GM21381 (cell line): ENCODE data around the gene FSD1.
A peak's percentile ranks its signal among the peaks of the same experiment; 100 is the strongest.
"Not testable (repeated sequence)": the region's sequence is repeated elsewhere in the genome, so short reads cannot be mapped to it uniquely, and the experiment has no call there.

ENCODE experiments used
- ATAC-seq: cut with Tn5 transposase; IDR thresholded peaks from one replicate; pipeline ENCODE4 v1.9.1; 2021; ENCODE audit warnings: mild to moderate bottlenecking, moderate library complexity; ENCODE audit not compliant: unreplicated experiment

The FSD1 gene

DNA sequence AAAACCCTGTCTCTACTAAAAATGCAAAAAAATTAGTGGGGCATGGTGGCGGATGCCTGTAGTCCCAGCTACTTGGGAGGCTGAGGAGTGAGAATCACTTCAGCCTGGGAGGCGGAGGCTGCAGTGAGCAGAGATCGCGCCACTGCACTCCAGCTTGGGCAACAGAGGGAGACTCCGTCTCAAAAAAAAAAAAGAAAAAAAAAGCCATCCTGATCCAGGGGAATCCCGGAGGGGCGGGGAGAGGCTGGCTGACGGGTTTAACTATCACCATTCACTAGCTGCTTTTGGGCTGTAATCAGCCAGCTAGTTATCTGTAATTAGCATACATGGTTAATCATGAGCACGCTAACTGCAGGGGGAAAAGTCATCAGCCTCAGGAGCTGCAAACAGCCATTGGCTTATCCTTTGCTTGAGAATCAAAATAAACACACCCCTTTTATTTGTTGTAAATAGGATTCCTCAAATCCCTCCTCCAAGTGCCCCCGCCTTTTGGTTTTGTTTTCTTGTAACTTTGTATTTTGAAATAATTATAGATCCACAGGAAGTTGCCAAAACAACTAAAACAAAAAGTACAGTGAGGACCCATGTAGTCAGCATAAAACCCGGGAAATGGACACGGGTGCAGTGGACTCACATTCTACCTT lies 9.6 kb downstream of the FSD1 start:
- no peak for ATAC-seq

DNA sequence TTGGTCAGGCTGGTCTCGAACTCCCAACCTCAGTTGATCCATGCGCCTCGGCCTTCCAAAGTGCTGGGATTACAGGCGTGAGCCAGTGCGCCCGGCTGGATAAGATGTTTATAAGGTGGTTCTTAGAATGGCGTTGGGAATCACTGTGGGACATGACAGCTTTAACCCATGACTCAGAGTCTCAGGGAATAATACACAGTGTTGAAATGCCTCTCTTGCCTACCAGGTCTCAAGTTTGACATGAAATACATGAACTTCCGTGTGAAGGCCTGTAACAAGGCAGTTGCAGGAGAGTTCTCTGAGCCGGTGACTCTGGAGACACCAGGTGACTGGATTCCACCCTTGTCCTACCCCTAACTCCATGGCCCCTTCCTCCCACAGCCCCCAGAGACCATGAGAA lies 12.6 kb downstream of the FSD1 start:
- no peak for ATAC-seq

DNA sequence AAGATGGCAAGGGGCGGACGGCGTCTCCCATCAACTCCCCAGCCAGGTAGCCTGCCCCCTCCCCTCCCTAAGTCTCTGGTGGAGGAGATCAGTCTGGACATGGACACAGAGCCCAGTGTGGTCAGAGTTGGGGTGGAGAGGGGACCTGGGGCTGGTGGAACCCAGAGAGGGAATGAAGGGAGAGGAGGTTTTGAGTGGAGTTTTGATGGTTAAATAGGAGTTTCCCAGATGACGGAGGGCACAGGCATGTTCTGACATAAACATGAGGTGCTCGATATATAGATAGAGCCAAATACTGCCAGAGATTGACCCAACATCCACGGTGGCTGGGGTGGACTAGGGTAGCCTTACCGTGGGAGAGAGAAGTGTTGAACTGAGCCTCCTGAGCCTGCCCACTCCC lies 14.1 kb downstream of the FSD1 start:
- no peak for ATAC-seq

DNA sequence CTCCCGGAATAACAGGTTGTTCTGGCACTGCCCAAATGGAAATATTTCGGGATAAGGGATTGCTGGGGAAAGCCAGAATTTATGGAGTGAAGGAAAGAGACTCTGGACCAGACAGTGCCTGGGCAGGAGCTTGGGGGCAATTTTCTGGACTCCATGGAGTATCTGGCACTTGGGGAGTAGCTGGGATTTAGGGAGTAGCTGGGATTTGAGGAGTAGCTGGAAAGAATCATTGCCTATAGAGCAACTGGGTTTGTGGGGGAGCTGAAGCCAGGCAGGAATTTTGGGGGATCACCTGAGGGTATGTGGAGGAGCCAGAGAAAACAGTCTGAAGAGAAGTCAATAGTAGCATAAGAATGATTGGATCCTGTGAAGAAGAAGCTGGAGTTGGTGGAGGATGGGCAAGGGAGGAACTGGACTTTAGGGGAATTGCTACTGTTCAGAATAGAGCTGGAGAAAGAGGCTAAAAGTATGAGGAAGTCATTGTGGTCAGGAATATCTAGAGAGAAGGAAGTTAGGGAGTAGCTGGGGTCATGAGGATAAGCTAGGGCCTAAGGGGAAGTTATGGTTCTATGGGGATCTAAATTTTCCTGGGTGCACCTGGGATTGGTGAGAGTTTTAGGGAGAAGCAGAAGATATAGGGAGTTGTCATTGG lies 14.8 kb downstream of the FSD1 start:
- no peak for ATAC-seq

DNA sequence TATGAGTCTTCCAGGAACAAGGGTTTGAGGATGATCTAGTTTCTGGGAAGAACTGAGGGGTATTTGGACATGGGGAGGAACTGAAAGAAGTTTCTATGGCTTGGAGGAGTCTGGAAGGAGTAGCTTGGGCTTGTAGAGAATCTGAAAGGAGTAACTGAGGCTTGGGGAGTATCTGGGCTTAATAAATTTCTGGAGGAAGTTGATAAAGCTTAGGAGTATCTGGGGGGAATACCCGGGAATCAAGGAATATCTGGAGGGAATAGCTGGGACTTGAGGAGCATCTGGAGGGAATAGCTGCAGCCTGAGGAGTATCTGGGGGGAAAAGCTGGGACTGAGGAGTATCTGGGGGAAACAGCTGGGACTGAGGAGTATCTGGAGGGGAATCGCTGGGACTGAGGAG lies 16.0 kb downstream of the FSD1 start:
- no peak for ATAC-seq

DNA sequence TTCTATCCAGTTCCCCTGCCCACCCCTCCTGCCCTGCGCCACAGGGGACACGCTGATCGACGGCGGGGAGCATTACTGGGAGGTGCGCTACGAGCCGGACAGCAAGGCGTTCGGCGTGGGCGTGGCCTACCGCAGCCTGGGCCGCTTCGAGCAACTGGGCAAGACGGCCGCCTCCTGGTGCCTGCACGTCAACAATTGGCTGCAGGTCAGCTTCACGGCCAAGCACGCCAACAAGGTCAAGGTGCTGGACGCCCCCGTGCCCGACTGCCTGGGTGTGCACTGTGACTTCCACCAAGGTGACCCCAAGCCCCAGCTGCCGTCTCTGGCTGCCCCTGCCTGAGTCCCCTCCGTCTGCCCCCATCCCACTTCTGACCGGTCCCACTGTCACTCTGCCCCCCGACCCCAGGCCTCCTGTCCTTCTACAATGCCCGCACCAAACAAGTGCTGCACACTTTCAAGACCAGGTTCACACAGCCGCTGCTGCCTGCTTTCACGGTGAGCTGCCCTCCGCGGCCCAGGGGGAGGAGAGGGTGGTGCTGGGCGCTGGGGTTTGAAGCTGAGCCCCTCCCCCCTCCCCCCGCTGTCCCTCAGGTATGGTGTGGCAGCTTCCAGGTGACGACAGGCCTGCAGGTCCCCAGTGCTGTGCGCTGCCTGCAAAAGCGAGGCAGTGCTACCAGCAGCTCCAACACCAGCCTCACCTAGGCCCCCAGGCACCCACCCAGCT lies 18.7 kb downstream of the FSD1 start:
- ATAC-seq: no peak

DNA sequence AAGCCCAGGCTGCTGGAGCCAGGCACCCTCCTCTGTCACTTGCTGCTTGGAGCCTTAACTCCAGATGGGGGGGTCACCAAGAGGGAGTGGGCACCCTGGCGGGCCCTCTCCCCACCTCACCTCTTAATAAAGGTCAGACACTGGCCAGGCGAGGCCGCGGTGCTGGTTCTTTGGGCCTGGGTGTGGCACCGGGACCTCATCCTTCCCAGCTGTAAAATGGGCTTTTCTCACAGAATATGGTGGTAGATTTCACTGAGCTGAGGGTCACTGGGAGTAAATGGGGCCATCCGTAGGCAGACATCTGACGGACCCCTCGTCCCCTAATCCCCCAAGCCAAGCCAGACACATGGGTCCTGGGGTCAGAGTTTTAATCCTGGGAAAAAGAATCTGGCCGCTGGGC lies 19.3 kb downstream of the FSD1 start:
- no peak for ATAC-seq

DNA sequence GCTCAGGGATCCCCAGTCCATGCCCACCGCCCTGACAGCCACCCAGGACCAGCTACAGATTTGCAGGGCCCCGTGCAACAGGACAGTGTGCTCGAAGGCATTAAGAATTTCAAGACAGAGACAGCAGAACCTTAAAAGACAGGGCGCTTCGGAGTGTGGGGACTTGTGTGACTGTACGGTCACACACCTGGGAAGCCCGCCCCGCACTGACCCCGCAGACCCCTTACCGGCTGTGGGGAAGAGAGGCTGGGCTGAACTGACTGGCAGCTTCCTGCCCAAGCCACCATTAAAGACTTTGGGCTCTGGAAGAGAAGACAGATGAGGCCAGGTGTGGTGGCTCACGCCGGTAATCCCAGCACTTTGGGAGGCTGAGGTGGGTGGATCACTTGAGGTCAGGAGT lies 19.8 kb downstream of the FSD1 start:
- ATAC-seq: no peak

DNA sequence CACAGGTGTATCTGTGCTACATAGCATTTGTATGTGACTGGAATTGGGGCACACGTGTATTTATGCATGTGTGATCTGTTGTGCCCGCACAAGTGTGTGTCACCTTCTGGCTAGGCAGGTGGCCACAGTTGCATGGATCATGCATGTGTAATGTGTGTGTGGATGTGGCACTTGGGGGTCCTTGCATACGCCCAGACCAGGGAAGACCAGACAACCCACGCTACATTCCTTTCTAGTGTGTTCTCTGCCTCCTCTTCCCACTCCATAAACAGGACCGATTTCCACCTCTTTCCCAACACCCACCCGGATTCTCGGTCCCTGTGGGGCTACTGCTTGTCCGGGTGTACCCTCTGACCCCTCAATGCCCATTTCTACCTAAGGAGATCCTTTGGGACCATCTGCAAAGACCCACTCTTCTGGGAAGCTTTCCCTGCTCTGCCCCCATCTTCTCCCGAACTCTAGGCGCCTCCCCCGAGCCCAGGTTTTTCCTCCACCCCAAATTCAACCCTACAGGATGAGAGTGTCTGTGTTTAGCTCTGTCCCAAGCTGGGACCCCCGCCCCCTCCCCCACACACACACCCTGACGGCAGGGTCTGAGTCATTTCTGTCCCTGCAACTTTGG lies 21.9 kb downstream of the FSD1 start:
- no peak for ATAC-seq

DNA sequence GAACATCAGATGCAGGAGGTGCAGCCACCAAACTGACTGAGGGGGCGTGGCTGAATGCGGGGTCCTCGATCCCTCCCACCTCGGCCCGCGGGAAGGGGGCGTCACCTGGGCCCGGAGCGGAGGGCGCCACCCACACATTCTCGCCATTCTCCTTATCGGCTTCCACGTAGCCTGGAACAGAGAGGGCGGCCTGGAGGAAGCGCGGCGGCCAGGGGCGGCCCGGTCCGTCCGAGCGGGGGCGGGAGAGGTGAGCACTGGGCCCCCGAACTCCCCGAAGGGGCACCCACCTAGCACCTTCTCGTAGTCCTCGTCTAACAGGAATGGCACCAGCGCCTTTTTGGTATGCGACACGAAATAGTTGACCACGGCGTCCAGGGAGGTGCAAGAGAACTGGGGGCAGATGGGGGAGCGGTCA lies 22.4 kb downstream of the FSD1 start:
- ATAC-seq: no peak

DNA sequence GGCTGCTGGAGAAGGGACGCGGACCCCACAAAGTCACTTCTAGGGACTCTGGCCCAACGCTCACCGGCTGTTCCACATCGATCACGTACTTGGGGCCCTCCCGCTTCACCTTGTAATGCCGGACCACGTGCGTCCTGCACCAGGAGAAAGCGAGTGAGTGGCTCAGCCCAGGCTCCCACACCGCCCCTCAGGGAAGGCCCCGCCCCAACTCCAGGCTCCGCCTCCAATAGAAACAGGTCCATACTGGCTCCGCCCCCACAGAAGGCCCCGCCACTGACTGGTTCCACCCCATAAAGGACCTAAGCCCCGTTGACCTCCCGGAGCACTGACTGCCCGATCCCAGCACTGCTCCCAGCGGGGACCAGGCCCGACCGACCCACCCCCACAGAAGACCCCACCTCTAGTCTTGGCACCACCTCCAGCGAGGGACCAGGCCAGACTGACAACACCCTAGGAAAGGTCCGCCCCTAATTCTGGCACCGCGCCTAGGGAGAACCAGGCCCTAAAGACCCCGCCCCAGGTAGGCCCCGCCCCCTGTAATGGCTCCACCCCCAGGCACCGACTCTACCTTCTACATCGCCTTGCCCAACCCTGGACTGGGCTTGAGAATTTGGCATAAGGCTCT lies 23.0 kb downstream of the FSD1 start:
- no peak for ATAC-seq

DNA sequence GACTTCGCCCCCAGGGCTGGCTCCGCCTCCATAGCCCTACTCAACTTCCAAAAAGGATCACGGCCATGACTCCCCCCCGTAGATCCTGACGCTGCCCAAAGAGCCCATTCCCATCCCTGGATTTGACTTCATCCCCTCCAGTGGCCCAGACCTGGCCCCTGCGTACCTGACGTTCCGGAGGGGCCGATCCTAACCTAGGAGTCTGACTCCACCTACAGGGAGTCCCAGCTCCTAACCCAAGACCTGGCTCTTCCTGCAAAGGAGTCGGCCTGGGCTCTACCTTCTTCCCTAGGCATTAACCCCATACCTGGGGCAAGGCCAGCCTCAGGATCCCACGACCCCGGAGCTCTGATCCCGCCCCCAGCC lies 23.5 kb downstream of the FSD1 start:
- ATAC-seq: no peak

DNA sequence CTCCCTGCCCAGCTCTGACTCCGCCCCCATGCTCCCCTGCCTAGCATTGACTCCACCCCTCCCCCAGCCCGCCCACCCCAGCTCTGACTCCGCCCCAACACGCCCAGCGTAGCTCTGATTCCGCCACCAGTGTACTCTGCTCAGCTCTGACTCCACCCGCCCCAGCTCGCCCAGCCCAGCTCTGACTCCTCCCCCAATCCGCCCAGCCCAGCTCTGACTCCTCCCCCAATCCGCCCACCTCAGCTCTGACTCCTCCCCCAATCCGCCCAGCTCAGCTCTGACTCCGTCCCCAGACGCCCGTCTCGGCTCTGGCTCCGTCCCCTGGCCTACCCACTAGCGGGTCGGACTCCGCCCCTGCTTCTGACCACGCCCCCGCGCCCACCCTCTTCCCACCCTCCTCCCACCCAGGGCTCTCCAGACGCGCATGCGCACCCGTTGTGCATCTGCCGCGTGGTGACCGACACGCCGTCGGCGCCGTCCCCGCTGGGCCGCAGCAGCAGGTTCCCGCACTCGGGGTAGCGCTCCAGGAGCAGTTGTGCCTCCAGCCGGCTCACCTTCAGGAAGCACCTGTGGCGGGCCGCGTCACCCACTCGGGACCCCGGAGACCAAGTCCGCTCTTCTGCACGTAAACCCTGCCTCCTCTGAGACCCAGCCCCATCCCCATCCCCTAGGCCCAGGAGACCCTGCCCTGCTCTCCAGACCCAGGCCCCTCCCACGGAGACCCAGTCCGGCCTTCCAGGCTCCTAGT lies 24.0 kb downstream of the FSD1 start:
- ATAC-seq: peak; percentile 68

DNA sequence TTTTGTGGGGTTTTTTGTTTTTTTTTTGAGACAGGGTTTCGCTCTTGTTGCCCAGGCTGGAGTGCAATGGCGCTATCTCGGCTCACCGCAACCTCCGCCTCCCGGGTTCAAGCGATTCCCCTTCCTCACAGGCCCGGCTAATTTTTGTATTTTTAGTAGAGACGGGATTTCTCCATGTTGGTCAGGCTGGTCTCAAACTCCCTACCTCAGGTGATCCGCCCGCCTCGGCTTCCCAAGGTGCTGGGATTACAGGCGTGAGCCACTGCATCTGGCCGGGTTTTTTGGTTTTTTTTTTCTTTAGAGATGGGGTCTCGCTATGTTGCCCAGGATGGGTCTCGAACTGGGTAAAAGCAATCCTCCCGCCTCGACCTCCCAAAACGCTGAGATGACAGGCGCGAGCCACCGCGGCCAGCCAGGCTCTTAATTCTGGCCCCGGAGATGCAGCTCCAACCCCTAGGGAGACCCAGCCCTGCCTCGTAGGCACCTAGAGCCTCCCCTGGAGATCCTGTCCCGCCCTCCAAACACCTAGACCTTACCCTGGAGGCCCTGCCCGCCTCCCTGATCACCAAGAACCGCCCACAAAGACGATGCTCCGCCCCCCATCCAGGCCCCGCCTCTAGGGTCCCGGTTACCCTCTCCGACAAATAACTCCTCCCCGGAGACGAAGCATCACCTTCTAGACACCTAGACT lies 24.7 kb downstream of the FSD1 start:
- ATAC-seq: not testable (repeated sequence)

DNA sequence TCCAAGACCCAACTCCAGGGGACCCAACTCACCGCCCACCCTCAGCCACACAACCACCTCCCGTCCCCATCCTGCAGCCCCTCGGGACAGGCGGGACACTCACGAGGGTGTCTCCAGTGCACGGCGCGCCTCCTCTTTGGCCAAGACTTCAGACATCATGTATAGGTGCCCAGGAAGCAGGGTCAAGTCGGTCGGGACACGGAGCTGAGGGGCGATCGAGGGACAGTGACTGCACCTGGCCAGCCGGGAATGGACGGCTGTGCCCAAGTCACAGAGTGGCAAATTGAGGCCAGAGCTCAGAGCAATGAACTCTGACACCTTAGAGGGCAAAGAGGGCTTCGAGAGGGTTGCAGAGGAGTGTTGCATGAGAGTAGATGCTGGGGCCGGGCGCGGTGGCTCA lies 25.5 kb downstream of the FSD1 start:
- no peak for ATAC-seq

DNA sequence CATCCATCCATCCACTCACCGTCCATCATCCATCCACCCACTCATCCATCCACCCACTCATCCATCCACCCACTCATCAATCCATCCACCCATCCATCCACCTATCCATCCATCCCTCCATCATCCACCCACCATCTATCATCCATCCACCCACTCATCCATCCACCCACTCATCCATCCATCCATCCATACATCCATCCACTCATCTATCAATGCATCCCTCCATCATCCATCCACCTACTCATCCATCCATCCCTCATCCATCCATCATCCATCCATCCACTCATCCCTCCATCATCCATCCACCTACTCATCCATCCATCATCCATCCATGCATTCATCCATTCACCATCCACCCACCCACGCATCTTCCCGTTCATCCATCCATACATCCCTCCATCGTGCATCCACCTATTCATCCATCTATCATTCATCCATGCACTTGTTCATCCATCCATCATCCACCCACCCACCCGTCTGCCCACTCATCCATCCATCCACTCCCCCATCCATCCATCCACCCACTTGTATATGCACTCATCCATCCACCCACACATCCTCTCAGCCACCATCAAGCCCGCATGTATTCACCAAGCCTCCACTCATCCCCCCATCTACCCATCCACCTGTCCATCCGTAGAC lies 30.7 kb downstream of the FSD1 start:
- no peak for ATAC-seq

DNA sequence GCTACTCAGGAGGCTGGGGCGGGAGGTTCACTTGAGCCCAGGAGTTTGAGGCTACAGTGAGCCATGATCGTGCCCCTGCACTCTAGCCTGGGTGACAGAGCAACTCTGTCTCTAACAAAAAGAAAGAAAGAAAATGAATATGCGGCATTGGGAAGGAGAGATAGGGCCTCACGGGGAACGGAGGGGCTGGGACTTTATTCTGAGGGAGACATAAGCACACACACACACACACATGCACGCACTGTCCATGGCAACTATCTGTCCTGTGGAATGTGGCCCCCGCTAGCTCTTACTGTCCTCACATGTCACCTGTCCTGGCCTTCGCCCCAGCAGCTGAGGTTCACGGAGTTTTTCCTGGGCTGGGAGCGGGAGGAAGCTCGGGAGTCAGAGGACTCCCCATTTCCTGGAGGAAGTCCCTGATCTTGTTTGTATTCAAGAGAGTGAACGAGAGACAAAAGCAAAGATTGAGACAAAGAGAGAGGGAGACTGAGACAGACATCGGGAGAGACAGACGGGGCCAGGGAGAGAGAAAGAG lies 33.6 kb downstream of the FSD1 start:
- ATAC-seq: no peak

DNA sequence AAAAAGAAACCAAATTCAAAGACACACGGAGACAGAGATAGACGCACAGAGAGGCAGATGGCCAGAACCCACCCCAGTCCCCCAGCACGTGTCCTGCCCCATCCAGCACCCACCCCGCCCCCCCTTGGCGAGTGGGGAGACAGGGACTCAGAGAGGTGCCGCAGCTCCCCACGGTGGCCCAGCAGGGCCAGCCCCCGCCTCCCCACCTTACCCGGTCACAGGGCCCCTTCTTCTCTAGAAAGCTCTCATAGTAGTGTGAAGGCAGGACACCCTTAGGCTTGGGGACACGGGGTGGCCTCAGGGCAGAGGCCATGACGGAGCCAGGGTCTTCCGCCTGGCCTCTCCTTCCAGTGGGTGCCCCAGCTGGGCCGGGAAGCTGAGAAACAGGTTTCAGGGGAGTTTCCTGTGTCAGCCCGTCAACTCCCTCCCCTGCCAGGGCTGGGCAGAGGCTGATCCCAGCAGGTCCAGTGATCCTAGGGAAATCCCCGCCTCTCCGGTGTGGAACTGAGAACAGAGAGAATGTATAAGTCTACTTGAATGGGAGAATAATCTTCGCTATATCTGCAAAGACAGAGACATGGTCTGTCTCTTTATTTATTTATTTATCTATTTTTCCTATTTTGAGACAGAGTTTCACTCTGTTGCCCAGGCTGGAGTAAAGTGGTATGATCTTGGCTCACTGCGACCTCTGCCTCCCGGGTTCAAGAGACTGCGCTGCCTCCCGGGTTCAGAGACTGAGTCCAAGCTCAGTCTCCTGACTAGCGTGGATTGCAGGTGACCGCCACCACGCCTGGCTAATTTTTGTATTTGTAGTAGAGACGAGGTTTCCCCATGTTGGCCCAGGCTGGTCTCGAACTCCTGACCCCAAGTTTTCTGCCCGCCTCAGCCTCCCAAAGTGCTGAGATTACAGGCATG lies 34.3 kb downstream of the FSD1 start, which contains the start of gene STAP2:
Gene STAP2, minus strand, starts transcription at position 387 of the 915 bp plus-strand sequence. Its CDS starts 74 bp downstream, at position 313.
- ATAC-seq: no peak
